Hepatocyte (in vitro differentiated cells): Measurements from ENCODE around the gene LRRC46. TPM values are rescaled to one million over a fixed set of nuclear protein-coding genes. Genes with fewer than 3 reads are reported as not detected.

Experiments used
- DNase-seq: peaks from one replicate; pipeline ENCODE4 v3.0.0-alpha.2; 2016; ENCODE audit warnings: low spot score
- H2AFZ ChIP-seq: fragments of 200-600 bp; sonication (generic); 2 replicates; pipeline ENCODE4 v1.6.0; 2016; ENCODE audit warnings: antibody characterized with exemption, mild to moderate bottlenecking
- H3K27ac ChIP-seq: fragments of 200-600 bp; sonication (generic); 2 replicates; pipeline ENCODE4 v1.5.1; 2016; ENCODE audit warnings: mild to moderate bottlenecking
- H3K27me3 ChIP-seq: fragments of 200-600 bp; sonication (generic); 2 replicates; pipeline ENCODE4 v1.6.1; 2016
- H3K36me3 ChIP-seq: fragments of 200-600 bp; sonication (generic); replicated peaks from 2 replicates; pipeline ENCODE4 v1.5.1; 2016; ENCODE audit warnings: low read depth; ENCODE audit not compliant: insufficient read depth
- H3K4me1 ChIP-seq: fragments of 200-600 bp; sonication (generic); 2 replicates; pipeline ENCODE4 v1.5.1; 2016; ENCODE audit warnings: mild to moderate bottlenecking, moderate library complexity; ENCODE audit not compliant: insufficient read depth
- H3K4me2 ChIP-seq: fragments of 200-600 bp; sonication (generic); 2 replicates; pipeline ENCODE4 v1.6.0; 2016
- H3K4me3 ChIP-seq: fragments of 200-600 bp; sonication (generic); 2 replicates; pipeline ENCODE4 v1.5.1; 2016; ENCODE audit warnings: mild to moderate bottlenecking
- H3K79me2 ChIP-seq: fragments of 200-600 bp; sonication (generic); 2 replicates; pipeline ENCODE4 v1.6.0; 2017; ENCODE audit warnings: mild to moderate bottlenecking
- H3K9me2 ChIP-seq: fragments of 200-600 bp; sonication (generic); replicated peaks from 2 replicates; pipeline ENCODE4 v1.6.0; 2017; ENCODE audit warnings: mild to moderate bottlenecking; ENCODE audit not compliant: insufficient read depth
- H3K9me3 ChIP-seq: fragments of 200-600 bp; sonication (generic); 2 replicates; pipeline ENCODE4 v1.5.1; 2016; ENCODE audit warnings: low read depth, mild to moderate bottlenecking
- H4K20me1 ChIP-seq: fragments of 200-600 bp; sonication (generic); 2 replicates; pipeline ENCODE4 v1.6.0; 2016; ENCODE audit warnings: mild to moderate bottlenecking; ENCODE audit not compliant: insufficient read depth, poor library complexity, severe bottlenecking
- CTCF ChIP-seq: fragments of 200-600 bp; sonication (generic); IDR thresholded peaks from 2 replicates; pipeline ENCODE4 v1.5.1; 2016; ENCODE audit warnings: antibody characterized with exemption, mild to moderate bottlenecking; ENCODE audit not compliant: poor library complexity
- EZH2 ChIP-seq: fragments of 200-600 bp; sonication (generic); IDR thresholded peaks from 2 replicates; pipeline ENCODE4 v1.6.1; 2016; ENCODE audit warnings: antibody characterized with exemption, mild to moderate bottlenecking, borderline replicate concordance
- EZH2phosphoT487 ChIP-seq: fragments of 200-600 bp; sonication (generic); IDR thresholded peaks from one replicate; pipeline ENCODE4 v1.6.1; 2018; ENCODE audit warnings: antibody characterized with exemption, mild to moderate bottlenecking, low read depth, moderate library complexity; ENCODE audit not compliant: unreplicated experiment, severe bottlenecking
- WGBS: methylation state at CpG from one replicate; pipeline ENCODE4 v1.1.6; 2016; ENCODE audit warnings: low lambda C conversion rate; ENCODE audit errors: missing lambda C conversion rate; 5-methylcytosine and 5-hydroxymethylcytosine counted together
- polyA plus RNA-seq: library from polyadenylated mRNA; unstranded; fragments of >200 nt; fragmentation: Nextera tagmentation; extraction: Ambion mirVana; gene quantifications from 2 replicates; pipeline ENCODE4 v1.2.1, GENCODE V29; 2016
- total RNA-seq: library from RNA; depleted of rRNA; stranded (reverse); fragments of >200 nt; gene quantifications from 2 replicates; pipeline ENCODE4 v1.2.3, GENCODE V29; 2014

Gene LRRC46
- total and polyA plus RNA-seq, 2 experiments from 2014 or later: 0.83 TPM; not detected in 1

DNA sequence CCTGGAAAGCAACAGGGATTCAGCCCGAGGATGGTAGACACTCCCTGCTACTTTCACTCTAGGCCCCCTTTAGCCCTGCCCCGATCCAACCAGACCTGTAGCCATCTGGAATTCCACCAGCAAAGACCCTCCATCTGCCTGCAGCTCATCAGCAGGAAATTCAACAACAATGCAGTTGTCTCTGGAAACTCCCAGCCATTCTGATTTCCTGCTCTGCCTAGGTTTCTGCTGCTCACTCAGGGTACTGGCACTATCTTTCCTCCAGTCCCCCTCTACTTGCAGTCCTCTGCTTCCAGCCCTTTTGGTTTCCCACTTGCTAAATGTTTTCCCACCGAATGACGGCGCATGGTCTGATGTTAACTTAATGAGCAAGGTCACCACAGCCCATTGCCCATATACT is 22.1 kb downstream of the LRRC46 start:
- 63% methylated on average over 5 of the region's 5 CpGs for WGBS
- peaks cover 70% of the 10 kb centered on the region for H3K27me3 ChIP-seq
- peaks cover 5% of the 10 kb centered on the region for H3K4me1 ChIP-seq
- no peaks in the 10 kb centered on the region for H3K9me3 ChIP-seq
- H3K4me2 ChIP-seq: no peak overlapping the region
- DNase-seq: no peak
- no peak overlapping the region for H2AFZ ChIP-seq
- H3K4me3 ChIP-seq: no peak overlapping the region
- no peaks in the 10 kb centered on the region for H4K20me1 ChIP-seq
- TF ChIP-seq CTCF: no peak
- no peak for TF ChIP-seq EZH2phosphoT487
- TF ChIP-seq EZH2: no peak
- H3K79me2 ChIP-seq: no peaks in the 10 kb centered on the region
- no peaks in the 10 kb centered on the region for H3K36me3 ChIP-seq
- H3K27ac ChIP-seq: no peak overlapping the region
- H3K9me2 ChIP-seq: no peaks in the 10 kb centered on the region

- H3K4me1 ChIP-seq: peaks cover 5% of the 10 kb centered on the region
- H4K20me1 ChIP-seq: no peaks in the 10 kb centered on the region
- peaks cover 53% of the 10 kb centered on the region for H3K27me3 ChIP-seq
- H3K9me3 ChIP-seq: no peaks in the 10 kb centered on the region
- H3K27ac ChIP-seq: no peak overlapping the region
- no peaks in the 10 kb centered on the region for H3K9me2 ChIP-seq
- H3K4me2 ChIP-seq: no peak overlapping the region
- no peaks in the 10 kb centered on the region for H3K79me2 ChIP-seq
- no peak for DNase-seq
- H3K36me3 ChIP-seq: no peaks in the 10 kb centered on the region
- WGBS: 37% methylated on average over 3 of the region's 3 CpGs
- TF ChIP-seq CTCF (no peak), EZH2phosphoT487 (no peak), EZH2 (no peak)
- no peak overlapping the region for H2AFZ ChIP-seq
- no peak overlapping the region for H3K4me3 ChIP-seq
These were observed 24.3 kb downstream of the LRRC46 start for GRCh38 chr17:47855737-47856136.

DNA sequence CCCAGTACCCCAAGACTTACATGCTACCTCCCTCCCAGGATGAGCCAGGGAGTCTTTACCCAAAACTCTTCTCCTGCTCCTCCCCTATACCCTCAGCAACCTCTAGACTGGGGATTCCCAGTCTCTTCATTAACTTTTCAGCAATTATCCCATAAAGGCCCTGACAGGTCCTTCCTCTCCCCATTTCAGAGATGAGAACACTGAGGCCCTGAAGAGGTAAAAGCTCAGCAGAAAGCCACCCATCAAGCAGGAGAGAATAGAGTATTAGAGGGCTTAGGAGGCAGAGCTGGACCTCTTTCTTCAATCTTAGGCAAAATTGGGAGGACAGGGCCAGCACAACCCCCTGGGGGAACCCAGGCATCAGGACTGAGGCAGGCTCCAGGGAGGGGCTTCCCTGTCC is 25.4 kb downstream of the LRRC46 start:
- no peaks in the 10 kb centered on the region for H3K9me2 ChIP-seq
- no peak overlapping the region for H3K27ac ChIP-seq
- no peak for DNase-seq
- no peak overlapping the region for H2AFZ ChIP-seq
- no peaks in the 10 kb centered on the region for H3K4me1 ChIP-seq
- H3K4me2 ChIP-seq: no peak overlapping the region
- peaks cover 51% of the 10 kb centered on the region for H3K27me3 ChIP-seq
- H3K9me3 ChIP-seq: no peaks in the 10 kb centered on the region
- no peak overlapping the region for H3K4me3 ChIP-seq
- TF ChIP-seq EZH2phosphoT487 (no peak), EZH2 (no peak), CTCF (no peak)
- no peaks in the 10 kb centered on the region for H4K20me1 ChIP-seq
- no peaks in the 10 kb centered on the region for H3K79me2 ChIP-seq
- no peaks in the 10 kb centered on the region for H3K36me3 ChIP-seq
